OCI-LY1 (cell line): ENCODE measurements around the gene HSPA12A.

Experiments used
- H2AFZ ChIP-seq: fragments of 200-600 bp; sonication (generic), shearing (Covaris generic); 2 replicates; pipeline ENCODE4 v1.6.0; 2014; ENCODE audit warnings: antibody characterized with exemption, mild to moderate bottlenecking, low read length
- H3F3A ChIP-seq: fragments of 200-600 bp; sonication (generic), shearing (Covaris generic); 2 replicates; pipeline ENCODE4 v1.6.0; 2014; ENCODE audit warnings: mild to moderate bottlenecking, antibody characterized with exemption, low read length, moderate library complexity; ENCODE audit not compliant: insufficient read depth
- H3K27ac ChIP-seq: fragments of 200-600 bp; sonication (generic); 2 replicates; pipeline ENCODE4 v1.5.1; 2014; ENCODE audit warnings: low read length, mixed run types, mild to moderate bottlenecking, low read depth; ENCODE audit not compliant: poor library complexity, severe bottlenecking
- H3K27me3 ChIP-seq: fragments of 200-600 bp; sonication (generic); 2 replicates; pipeline ENCODE4 v1.6.0; 2014; ENCODE audit warnings: antibody characterized with exemption, mild to moderate bottlenecking, low read length, moderate library complexity; ENCODE audit not compliant: insufficient read depth
- H3K36me3 ChIP-seq: fragments of 200-600 bp; sonication (generic); 2 replicates; pipeline ENCODE4 v1.6.1; 2014; ENCODE audit warnings: mild to moderate bottlenecking, antibody characterized with exemption, low read length, moderate library complexity, mixed read lengths; ENCODE audit not compliant: insufficient read depth
- H3K4me1 ChIP-seq: fragments of 200-600 bp; sonication (generic); 2 replicates; pipeline ENCODE4 v1.5.1; 2014; ENCODE audit warnings: mild to moderate bottlenecking, low read length, moderate library complexity; ENCODE audit not compliant: insufficient read depth, severe bottlenecking
- H3K4me2 ChIP-seq: fragments of 200-600 bp; sonication (generic), shearing (Covaris generic); 2 replicates; pipeline ENCODE4 v1.6.1; 2014; ENCODE audit warnings: low read length
- H3K4me3 ChIP-seq: fragments of 200-600 bp; sonication (generic); 2 replicates; pipeline ENCODE4 v1.5.1; 2014; ENCODE audit warnings: low read length, low read depth, mild to moderate bottlenecking, mixed read lengths; ENCODE audit not compliant: poor library complexity, severe bottlenecking
- H3K79me2 ChIP-seq: fragments of 200-600 bp; shearing (Covaris generic); 2 replicates; pipeline ENCODE4 v1.6.1; 2016; ENCODE audit warnings: mixed run types, low read length, mixed read lengths; ENCODE audit not compliant: insufficient read depth
- H3K9ac ChIP-seq: fragments of 200-600 bp; sonication (generic), shearing (Covaris generic); 2 replicates; pipeline ENCODE4 v1.6.1; 2014; ENCODE audit warnings: mild to moderate bottlenecking, low read length, mixed read lengths
- H3K9me2 ChIP-seq: fragments of 200-600 bp; sonication (generic), shearing (Covaris generic); 2 replicates; pipeline ENCODE4 v1.6.1; 2014; ENCODE audit warnings: low read depth, mild to moderate bottlenecking, low read length, mixed read lengths
- H3K9me3 ChIP-seq: fragments of 200-600 bp; shearing (Covaris generic); 2 replicates; pipeline ENCODE4 v1.6.1; 2014; ENCODE audit warnings: low read length, mixed read lengths
- H4K20me1 ChIP-seq: fragments of 200-600 bp; sonication (generic), shearing (Covaris generic); 2 replicates; pipeline ENCODE4 v1.6.0; 2016; ENCODE audit warnings: mild to moderate bottlenecking, low read length; ENCODE audit not compliant: insufficient read depth
- CTCF ChIP-seq: fragments of 200-600 bp; sonication (generic), shearing (Covaris generic); IDR thresholded peaks from 2 replicates; pipeline ENCODE4 v1.5.1; 2017; ENCODE audit warnings: mild to moderate bottlenecking, antibody characterized with exemption, low read length, moderate library complexity, mixed read lengths
- EZH2 ChIP-seq: fragments of 200-600 bp; sonication (generic), shearing (Covaris generic); IDR thresholded peaks from 2 replicates; pipeline ENCODE4 v1.8.0; 2017; ENCODE audit warnings: borderline replicate concordance, mixed run types, mild to moderate bottlenecking, antibody characterized with exemption, low read length, moderate library complexity, mixed read lengths

The HSPA12A gene

DNA sequence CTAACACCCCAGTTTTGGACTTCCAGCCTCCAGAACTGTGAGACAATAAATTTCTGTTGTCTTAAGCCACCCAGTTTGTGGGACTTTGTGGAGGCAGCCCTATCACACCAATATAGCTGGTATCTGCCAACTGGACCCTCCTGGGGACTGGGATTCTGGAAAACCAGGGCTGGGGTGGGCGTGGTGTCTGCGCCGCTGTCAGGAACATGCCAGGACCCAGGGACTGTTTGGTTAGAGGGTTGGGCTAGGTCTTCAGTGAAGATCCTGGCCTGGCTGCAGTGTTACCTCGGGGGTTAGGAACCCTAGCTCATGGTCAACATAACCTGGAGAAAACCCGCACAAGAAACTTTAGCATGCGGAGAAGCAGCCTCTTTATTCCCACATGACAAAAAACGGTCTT lies 79.0 kb downstream of the HSPA12A start:
- H2AFZ ChIP-seq = no peak overlapping the region
- no peak overlapping the region for H3K4me2 ChIP-seq
- H3K27ac ChIP-seq = no peak overlapping the region
- no peaks in the 10 kb centered on the region for H3K79me2 ChIP-seq
- no peaks in the 10 kb centered on the region for H3K9me3 ChIP-seq
- H3K4me1 ChIP-seq = no peaks in the 10 kb centered on the region
- H3F3A ChIP-seq = no peaks in the 10 kb centered on the region
- no peaks in the 10 kb centered on the region for H3K9me2 ChIP-seq
- H3K27me3 ChIP-seq = no peaks in the 10 kb centered on the region
- no peaks in the 10 kb centered on the region for H3K36me3 ChIP-seq
- H3K4me3 ChIP-seq = no peak overlapping the region
- H3K9ac ChIP-seq = no peak overlapping the region
- no peak for TF ChIP-seq EZH2
- no peak for TF ChIP-seq CTCF
- no peaks in the 10 kb centered on the region for H4K20me1 ChIP-seq

GRCh38 chr10:116660860-116661259 lies 81.5 kb downstream of the HSPA12A start:
- Histone ChIP-seq H3K79me2 (no peaks in the 10 kb centered on the region), H2AFZ (no peak overlapping the region), H4K20me1 (no peaks in the 10 kb centered on the region), H3K4me1 (no peaks in the 10 kb centered on the region), H3K4me2 (no peak overlapping the region), H3K36me3 (no peaks in the 10 kb centered on the region), H3K9me2 (no peaks in the 10 kb centered on the region), H3K9me3 (no peaks in the 10 kb centered on the region), H3K9ac (no peak overlapping the region), H3K4me3 (no peak overlapping the region), H3F3A (no peaks in the 10 kb centered on the region), H3K27me3 (peaks cover 6% of the 10 kb centered on the region; the same call in 1 of the 2 replicates), H3K27ac (no peak overlapping the region)
- TF ChIP-seq EZH2 (no peak), CTCF (no peak)

GRCh38 chr10:116659049-116659670 lies 83.2 kb downstream of the HSPA12A start:
- Histone ChIP-seq H3K79me2 (no peaks in the 10 kb centered on the region), H3K27me3 (peaks cover 6% of the 10 kb centered on the region; the same call in 1 of the 2 replicates), H3F3A (no peaks in the 10 kb centered on the region), H3K4me2 (no peak overlapping the region), H3K9me2 (no peaks in the 10 kb centered on the region), H3K36me3 (no peaks in the 10 kb centered on the region), H3K4me1 (no peaks in the 10 kb centered on the region), H2AFZ (no peak overlapping the region), H3K27ac (no peak overlapping the region), H3K9me3 (no peaks in the 10 kb centered on the region), H3K9ac (no peak overlapping the region), H3K4me3 (no peak overlapping the region), H4K20me1 (no peaks in the 10 kb centered on the region)
- TF ChIP-seq CTCF = no peak
- no peak for TF ChIP-seq EZH2
